Measurements from ENCODE around the gene DSG1. TPM values are rescaled to one million over a fixed set of nuclear protein-coding genes. Genes with fewer than 3 reads are reported as not detected.

The DSG1 gene
- total RNA-seq, 1 donor from 2014 or later = not detected

GRCh38 chr18:31398191-31398590 lies 80.2 kb downstream of the DSG1 start:
- TF ChIP-seq CTCF (IDR thresholded peaks at IDR 0.05) = no peak
- Mint-ChIP-seq H3K36me3 (ENCODE audit: unreplicated experiment) (no peaks in the 10 kb centered on the region), H3K27ac (ENCODE audit: unreplicated experiment) (no peak overlapping the region), H3K27me3 (ENCODE audit: unreplicated experiment) (peaks cover 44% of the 10 kb centered on the region), H3K4me1 (ENCODE audit: unreplicated experiment) (no peaks in the 10 kb centered on the region), H3K9me3 (ENCODE audit: unreplicated experiment) (no peaks in the 10 kb centered on the region), H3K4me3 (ENCODE audit: unreplicated experiment) (no peak overlapping the region)
- DNase-seq (ENCODE audit: extremely low spot score, unreplicated experiment) = no peak

- TF ChIP-seq CTCF (IDR thresholded peaks at IDR 0.05) = no peak
- H3K27me3 Mint-ChIP-seq (ENCODE audit: unreplicated experiment) = peaks cover 47% of the 10 kb centered on the region
- H3K4me3 Mint-ChIP-seq (ENCODE audit: unreplicated experiment) = no peak overlapping the region
- H3K9me3 Mint-ChIP-seq (ENCODE audit: unreplicated experiment) = no peaks in the 10 kb centered on the region
- no peak for DNase-seq (ENCODE audit: extremely low spot score, unreplicated experiment)
- H3K4me1 Mint-ChIP-seq (ENCODE audit: unreplicated experiment) = no peaks in the 10 kb centered on the region
- H3K27ac Mint-ChIP-seq (ENCODE audit: unreplicated experiment) = no peak overlapping the region
- H3K36me3 Mint-ChIP-seq (ENCODE audit: unreplicated experiment) = no peaks in the 10 kb centered on the region
Measured at GRCh38 chr18:31399306-31400032, 81.5 kb downstream of the DSG1 start.

- no peak overlapping the region for H3K4me3 Mint-ChIP-seq (ENCODE audit: unreplicated experiment)
- no peaks in the 10 kb centered on the region for H3K9me3 Mint-ChIP-seq (ENCODE audit: unreplicated experiment)
- DNase-seq (ENCODE audit: extremely low spot score, unreplicated experiment) = no peak
Measured at GRCh38 chr18:31401156-31402025, 83.4 kb downstream of the DSG1 start.

GRCh38 chr18:31402026-31402373 lies 84.0 kb downstream of the DSG1 start:
- no peaks in the 10 kb centered on the region for H3K36me3 Mint-ChIP-seq (ENCODE audit: unreplicated experiment)
- H3K4me3 Mint-ChIP-seq (ENCODE audit: unreplicated experiment) = no peak overlapping the region
- no peak for TF ChIP-seq CTCF (IDR thresholded peaks at IDR 0.05)
- peaks cover 52% of the 10 kb centered on the region for H3K27me3 Mint-ChIP-seq (ENCODE audit: unreplicated experiment)
- no peaks in the 10 kb centered on the region for H3K4me1 Mint-ChIP-seq (ENCODE audit: unreplicated experiment)
- no peak for DNase-seq (ENCODE audit: extremely low spot score, unreplicated experiment)
- H3K9me3 Mint-ChIP-seq (ENCODE audit: unreplicated experiment) = no peaks in the 10 kb centered on the region
- H3K27ac Mint-ChIP-seq (ENCODE audit: unreplicated experiment) = no peak overlapping the region

More at GRCh38 chr18:31401156-31402025, 83.4 kb downstream of the DSG1 start:
- H3K4me1 Mint-ChIP-seq (ENCODE audit: unreplicated experiment) = no peaks in the 10 kb centered on the region
- H3K27ac Mint-ChIP-seq (ENCODE audit: unreplicated experiment) = no peak overlapping the region
- no peak for TF ChIP-seq CTCF (IDR thresholded peaks at IDR 0.05)
- no peaks in the 10 kb centered on the region for H3K36me3 Mint-ChIP-seq (ENCODE audit: unreplicated experiment)
- H3K27me3 Mint-ChIP-seq (ENCODE audit: unreplicated experiment) = peaks cover 52% of the 10 kb centered on the region

- peaks cover 47% of the 10 kb centered on the region for H3K27me3 Mint-ChIP-seq (ENCODE audit: unreplicated experiment)
- no peak for TF ChIP-seq CTCF (IDR thresholded peaks at IDR 0.05)
- no peak for DNase-seq (ENCODE audit: extremely low spot score, unreplicated experiment)
- H3K9me3 Mint-ChIP-seq (ENCODE audit: unreplicated experiment) = no peaks in the 10 kb centered on the region
- no peaks in the 10 kb centered on the region for H3K4me1 Mint-ChIP-seq (ENCODE audit: unreplicated experiment)
- H3K4me3 Mint-ChIP-seq (ENCODE audit: unreplicated experiment) = no peak overlapping the region
- no peak overlapping the region for H3K27ac Mint-ChIP-seq (ENCODE audit: unreplicated experiment)
- no peaks in the 10 kb centered on the region for H3K36me3 Mint-ChIP-seq (ENCODE audit: unreplicated experiment)
Measured at GRCh38 chr18:31403409-31403808, 85.4 kb downstream of the DSG1 start.
